ENCODE results near the gene ALPK3.

GRCh38 chr15:84889991-84890669, 73.0 kb downstream of the ALPK3 start:
- TF ChIP-seq EZH2 (IDR thresholded peaks at IDR 0.05; ENCODE audit: borderline replicate concordance, insufficient read depth, low read length, poor library complexity, severe bottlenecking) (no peak), CTCF (IDR thresholded peaks at IDR 0.05; ENCODE audit: poor library complexity, severe bottlenecking) (no peak), EP300 (conservative IDR thresholded peaks at IDR 0.05; ENCODE audit: poor library complexity, severe bottlenecking) (no peak)
